Lower leg skin (tissue), 3 donors: ENCODE data around the gene PEX13.

Source experiments
- POLR2A ChIP-seq, 2 donors: fragments of 450-650 bp; IDR thresholded peaks; one replicate each; pipeline ENCODE4 v1.6.1; 2016 to 2017; ENCODE audit warnings: antibody characterized with exemption in 2 of 2, mild to moderate bottlenecking in 1 of 2, moderate library complexity in 1 of 2
- TF ChIP-seq, protein P1 (sequence below), 3 donors: fragments of 450-650 bp; IDR thresholded peaks; one replicate each; pipeline ENCODE4 v1.5.1; 2016; ENCODE audit warnings: antibody characterized with exemption in 3 of 3, mild to moderate bottlenecking in 3 of 3, moderate library complexity in 2 of 3

GRCh38 chr2:61074100-61074499 is 56.6 kb downstream of the PEX13 start:
- TF ChIP-seq, protein P1, sequence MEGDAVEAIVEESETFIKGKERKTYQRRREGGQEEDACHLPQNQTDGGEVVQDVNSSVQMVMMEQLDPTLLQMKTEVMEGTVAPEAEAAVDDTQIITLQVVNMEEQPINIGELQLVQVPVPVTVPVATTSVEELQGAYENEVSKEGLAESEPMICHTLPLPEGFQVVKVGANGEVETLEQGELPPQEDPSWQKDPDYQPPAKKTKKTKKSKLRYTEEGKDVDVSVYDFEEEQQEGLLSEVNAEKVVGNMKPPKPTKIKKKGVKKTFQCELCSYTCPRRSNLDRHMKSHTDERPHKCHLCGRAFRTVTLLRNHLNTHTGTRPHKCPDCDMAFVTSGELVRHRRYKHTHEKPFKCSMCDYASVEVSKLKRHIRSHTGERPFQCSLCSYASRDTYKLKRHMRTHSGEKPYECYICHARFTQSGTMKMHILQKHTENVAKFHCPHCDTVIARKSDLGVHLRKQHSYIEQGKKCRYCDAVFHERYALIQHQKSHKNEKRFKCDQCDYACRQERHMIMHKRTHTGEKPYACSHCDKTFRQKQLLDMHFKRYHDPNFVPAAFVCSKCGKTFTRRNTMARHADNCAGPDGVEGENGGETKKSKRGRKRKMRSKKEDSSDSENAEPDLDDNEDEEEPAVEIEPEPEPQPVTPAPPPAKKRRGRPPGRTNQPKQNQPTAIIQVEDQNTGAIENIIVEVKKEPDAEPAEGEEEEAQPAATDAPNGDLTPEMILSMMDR (IDR thresholded peaks at IDR 0.05), result no peak
- TF ChIP-seq POLR2A (IDR thresholded peaks at IDR 0.05), result no peak
